Mammary epithelial cell (primary cell): ENCODE results near the gene CAMTA1.

ENCODE experiments used
- EZH2 ChIP-seq: IDR thresholded peaks from 2 replicates; pipeline ENCODE4 v1.6.1; 2012; ENCODE audit warnings: low read length, inconsistent platforms, borderline replicate concordance
- TF ChIP-seq, protein P1 (sequence below), 2 donors: IDR thresholded peaks in 1 of 2; conservative IDR thresholded peaks in 1 of 2; 2 replicates each; pipeline ENCODE4 v1.5.1; 2011 to 2012; ENCODE audit warnings: inconsistent platforms in 2 of 2, low read length in 2 of 2, mild to moderate bottlenecking in 2 of 2, control low read depth in 1 of 2, low read depth in 1 of 2; ENCODE audit not compliant: insufficient read depth in 1 of 2; ENCODE audit errors: extremely low read depth in 1 of 2

DNA sequence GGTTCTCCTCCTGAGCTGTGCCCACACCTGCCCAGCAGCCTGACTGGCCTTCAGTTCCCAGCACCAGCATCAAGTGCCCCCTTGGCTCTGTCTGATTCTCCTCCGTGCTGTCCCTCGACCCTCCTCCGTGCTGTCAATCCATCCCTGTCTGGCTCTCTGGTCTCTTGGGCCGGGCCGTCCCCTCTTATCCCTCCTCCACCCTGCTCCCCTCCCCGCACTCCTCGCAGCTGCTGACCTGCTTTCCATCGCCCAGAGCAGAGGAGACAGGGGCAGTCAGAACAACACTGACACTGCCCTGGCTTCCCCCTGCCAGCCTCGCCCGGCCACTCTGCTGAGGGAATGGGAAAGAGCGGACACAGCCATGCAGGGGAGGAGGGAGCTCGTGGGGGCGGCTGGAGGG lies 267.4 kb downstream of the CAMTA1 start:
- TF ChIP-seq, protein P1, sequence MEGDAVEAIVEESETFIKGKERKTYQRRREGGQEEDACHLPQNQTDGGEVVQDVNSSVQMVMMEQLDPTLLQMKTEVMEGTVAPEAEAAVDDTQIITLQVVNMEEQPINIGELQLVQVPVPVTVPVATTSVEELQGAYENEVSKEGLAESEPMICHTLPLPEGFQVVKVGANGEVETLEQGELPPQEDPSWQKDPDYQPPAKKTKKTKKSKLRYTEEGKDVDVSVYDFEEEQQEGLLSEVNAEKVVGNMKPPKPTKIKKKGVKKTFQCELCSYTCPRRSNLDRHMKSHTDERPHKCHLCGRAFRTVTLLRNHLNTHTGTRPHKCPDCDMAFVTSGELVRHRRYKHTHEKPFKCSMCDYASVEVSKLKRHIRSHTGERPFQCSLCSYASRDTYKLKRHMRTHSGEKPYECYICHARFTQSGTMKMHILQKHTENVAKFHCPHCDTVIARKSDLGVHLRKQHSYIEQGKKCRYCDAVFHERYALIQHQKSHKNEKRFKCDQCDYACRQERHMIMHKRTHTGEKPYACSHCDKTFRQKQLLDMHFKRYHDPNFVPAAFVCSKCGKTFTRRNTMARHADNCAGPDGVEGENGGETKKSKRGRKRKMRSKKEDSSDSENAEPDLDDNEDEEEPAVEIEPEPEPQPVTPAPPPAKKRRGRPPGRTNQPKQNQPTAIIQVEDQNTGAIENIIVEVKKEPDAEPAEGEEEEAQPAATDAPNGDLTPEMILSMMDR (conservative IDR thresholded peaks at IDR 0.05 in 1 of 2, IDR thresholded peaks at IDR 0.05 in 1 of 2; ENCODE audit: extremely low read depth in 1 of 2, insufficient read depth in 1 of 2, low read depth in 1 of 2, low read length in 2 of 2): no peak
- TF ChIP-seq EZH2: no peak
